GM18868 (cell line): ENCODE results near the gene SULT1C3.

Experiments
- ATAC-seq: cut with Tn5 transposase; IDR thresholded peaks from one replicate; pipeline ENCODE4 v1.9.1; 2021; ENCODE audit warnings: mild to moderate bottlenecking, moderate library complexity; ENCODE audit not compliant: unreplicated experiment

SULT1C3 gene

GRCh38 chr2:108239786-108240185 is at the start of gene SULT1C3:
Gene SULT1C3, plus strand, starts transcription at chr2:108239968. Its CDS starts 7,227 bp downstream, at chr2:108247195.
- no peak for ATAC-seq

- ATAC-seq, result no peak
These were observed 46.5 kb upstream of the SULT1C3 start for GRCh38 chr2:108193251-108193650.

DNA sequence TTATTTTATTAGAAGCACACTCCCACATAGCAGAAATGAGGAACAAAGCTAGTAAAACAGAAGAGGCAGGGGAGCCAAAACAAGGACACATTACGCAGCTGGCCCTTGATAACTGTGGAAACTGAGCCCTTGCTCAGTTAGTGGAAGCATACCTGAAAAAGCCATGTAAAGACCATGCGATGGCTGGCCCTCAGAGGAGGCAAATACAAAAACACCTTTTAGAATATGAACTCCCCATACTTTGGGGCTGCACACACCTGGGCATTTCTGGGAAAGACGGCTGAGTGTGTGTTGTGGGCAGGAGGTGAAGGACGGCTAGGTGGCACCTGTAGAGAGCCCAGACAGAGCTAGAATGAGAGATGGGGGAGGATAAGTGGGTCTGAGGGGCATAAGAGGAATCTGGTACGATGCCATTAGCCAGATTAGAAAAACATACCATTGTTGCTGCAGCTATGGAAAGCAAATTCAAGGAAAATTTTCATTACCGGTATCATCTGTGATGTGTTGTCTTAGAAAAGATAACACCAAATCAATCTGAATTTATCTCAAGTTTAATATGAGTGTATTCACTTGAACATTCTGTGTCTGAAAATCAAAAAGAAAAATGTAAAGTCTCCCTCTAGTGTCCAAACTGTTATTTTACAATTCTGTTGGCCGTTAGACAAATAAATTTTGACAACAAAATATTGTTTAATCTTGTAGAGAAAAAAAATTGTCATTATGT is 45.2 kb upstream of the SULT1C3 start:
- ATAC-seq, result no peak

DNA sequence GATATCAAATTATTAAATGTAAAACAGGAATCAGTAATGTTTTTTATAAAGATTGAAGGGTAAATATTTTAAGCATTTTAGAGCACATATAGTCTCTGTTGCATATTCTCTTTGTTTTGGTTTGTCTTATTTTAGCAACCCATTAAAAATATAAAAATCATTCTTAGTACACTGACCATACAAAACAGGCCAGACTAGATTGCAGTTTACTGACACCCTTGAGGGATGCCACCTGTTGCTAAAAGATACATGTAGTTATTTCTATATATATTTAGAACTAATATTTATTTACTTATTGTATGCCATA is 44.7 kb upstream of the SULT1C3 start:
- ATAC-seq, result no peak

DNA sequence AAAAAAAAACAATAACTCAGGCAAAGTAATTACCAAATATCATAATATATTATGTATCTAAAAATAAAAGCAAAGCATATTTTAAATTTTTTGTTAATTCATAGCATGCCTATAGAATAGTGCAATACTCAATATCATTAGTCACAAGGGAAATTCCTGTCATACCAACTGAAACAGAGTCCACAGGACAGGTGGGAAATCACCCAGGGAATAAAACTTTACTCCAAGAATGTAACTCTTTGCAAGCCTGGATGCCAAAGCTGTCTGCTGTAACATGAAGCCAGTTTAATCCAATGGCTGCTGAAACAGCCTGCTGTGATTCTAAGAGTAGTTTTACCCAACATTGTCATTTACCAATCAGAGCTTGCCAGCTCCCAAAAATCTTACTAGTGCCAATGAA is 40.0 kb upstream of the SULT1C3 start:
- ATAC-seq, result no peak

GRCh38 chr2:108200569-108200968 is 39.2 kb upstream of the SULT1C3 start:
- no peak for ATAC-seq

- ATAC-seq, result no peak
These were observed 27.1 kb upstream of the SULT1C3 start for GRCh38 chr2:108212671-108213070.

GRCh38 chr2:108215794-108216211 is 24.0 kb upstream of the SULT1C3 start:
- no peak for ATAC-seq

- no peak for ATAC-seq
These were observed 22.6 kb upstream of the SULT1C3 start for GRCh38 chr2:108217211-108217610.

DNA sequence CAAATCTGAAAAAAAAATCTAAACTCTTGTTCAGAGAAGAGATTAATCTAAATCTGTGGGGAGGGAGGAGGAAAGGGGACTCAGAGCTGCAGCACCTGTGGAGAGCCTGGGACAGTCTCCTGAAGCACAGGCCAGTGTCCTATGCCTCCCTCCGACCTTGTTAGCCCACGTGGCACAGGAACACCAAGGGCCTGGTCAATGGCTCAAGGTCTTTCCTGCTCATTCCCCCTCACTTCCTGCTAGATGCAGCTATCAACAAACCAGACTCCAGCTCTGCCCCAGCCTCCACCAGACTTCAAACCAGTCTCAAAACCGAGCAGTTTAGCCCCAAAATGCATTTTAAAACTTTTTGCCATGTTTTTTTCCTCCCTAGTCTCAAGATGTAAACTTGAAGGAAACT is 20.1 kb upstream of the SULT1C3 start:
- no peak for ATAC-seq

DNA sequence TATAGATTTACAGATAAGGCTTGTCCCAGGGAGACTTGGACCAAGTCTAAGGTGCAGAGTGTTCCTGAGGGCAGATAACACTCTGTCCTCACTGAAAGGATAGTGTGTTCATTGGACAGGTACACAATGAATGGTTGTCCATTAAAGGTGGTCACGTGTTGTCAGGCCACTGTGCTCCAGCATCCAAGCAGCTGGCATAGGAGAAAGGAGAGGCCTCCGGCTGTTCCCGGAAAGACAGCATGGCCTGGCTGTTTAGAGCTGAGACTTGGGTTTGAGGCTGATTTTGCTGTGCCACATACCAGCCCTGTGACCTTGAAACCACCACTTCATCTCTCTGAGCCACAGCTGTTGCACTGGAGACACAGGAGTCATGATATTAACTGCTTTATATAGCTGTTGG is 19.6 kb upstream of the SULT1C3 start:
- ATAC-seq, result no peak

DNA sequence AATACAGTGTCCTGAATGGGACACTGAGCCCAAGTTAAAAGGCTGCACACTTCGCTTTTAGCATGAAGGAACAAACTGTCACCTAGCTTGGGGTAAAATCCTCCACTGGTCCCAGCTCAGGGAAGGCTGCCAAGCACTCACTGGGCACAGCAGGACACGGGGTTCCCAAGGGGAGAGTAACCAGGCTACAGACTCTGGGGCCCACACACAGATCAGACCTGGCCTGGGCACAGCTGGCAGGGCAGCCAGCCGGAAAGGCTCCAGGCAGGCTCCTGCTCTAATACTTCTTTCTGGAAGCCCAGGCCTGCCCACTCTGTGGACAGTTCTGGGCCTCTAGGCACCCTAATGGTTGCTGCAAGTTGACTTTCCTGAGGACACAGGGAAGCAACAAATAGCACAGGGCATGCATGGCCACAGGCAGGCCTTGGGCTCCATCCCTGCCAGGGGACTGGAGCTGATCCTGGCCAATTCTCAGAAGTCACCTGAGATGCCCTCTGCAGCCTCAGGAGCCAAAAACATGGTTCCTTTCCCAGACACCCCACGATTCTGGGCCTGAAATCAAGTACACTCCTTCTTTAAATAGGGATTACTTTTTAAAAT is 18.7 kb upstream of the SULT1C3 start:
- no peak for ATAC-seq

- ATAC-seq, result no peak
These were observed 17.5 kb upstream of the SULT1C3 start for GRCh38 chr2:108222261-108222660.

DNA sequence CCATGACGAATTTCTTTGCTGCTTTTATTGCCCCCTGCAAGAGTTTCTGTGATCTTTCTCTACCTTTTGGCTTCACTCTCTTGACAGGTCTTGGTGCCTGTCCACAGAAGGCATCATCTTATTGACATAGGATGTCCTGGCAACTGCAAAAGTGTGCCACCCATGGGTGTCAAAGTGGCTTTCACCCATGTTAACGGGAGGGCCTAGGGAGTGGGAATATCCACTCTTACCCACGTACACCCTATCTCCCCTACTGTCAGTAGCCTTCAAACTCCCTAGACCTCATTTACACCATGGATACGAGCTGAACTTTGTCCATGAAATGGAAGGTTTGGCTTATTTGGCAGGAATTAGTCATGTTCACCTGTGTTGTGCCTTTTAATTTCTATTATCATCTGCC is 16.2 kb upstream of the SULT1C3 start:
- ATAC-seq, result no peak

DNA sequence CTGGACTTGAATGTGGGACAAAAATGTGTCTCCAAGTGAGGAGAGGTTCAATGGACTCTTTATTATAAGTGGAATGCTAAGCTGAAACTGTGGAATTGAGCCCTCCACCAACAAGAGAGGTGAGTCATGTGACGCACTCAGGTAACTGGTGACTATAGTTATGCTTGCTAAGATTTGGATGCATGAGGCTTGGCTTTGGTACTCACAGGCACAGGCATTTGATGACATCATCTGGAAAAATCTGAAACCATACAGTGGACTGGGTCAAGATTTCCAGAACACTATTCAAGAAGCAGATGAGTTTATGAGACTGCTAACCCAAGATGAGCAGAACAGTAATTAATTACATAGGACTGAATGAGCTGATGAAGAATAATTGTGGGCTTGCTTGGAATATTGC is 15.7 kb upstream of the SULT1C3 start:
- no peak for ATAC-seq

GRCh38 chr2:108226564-108226963 is 13.2 kb upstream of the SULT1C3 start:
- ATAC-seq, result no peak

GRCh38 chr2:108228006-108228405 is 11.8 kb upstream of the SULT1C3 start:
- no peak for ATAC-seq

GRCh38 chr2:108228537-108228936 is 11.2 kb upstream of the SULT1C3 start:
- ATAC-seq, result no peak

DNA sequence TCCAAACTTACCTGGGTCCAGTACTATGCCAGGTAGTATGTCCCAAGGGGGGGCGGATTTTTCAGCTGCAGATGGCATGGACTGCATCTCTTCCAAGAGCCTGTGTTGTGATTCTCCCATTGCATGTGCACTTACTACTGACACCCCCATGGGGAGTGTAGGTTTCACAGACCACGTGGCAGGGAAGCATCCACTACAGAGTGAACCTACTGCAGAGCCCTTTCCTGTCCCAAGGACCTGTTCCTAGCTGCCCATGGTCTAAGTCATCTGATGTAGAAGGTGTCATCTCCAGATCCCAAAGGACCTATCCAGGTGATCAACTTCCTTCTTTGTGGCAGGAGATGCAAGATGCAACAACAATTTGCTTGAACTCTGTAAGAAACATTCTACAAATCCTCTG is 9.9 kb upstream of the SULT1C3 start:
- ATAC-seq, result no peak

GRCh38 chr2:108235577-108235976 is 4.2 kb upstream of the SULT1C3 start:
- no peak for ATAC-seq

GRCh38 chr2:108236676-108237335 is 3.0 kb upstream of the SULT1C3 start:
- no peak for ATAC-seq

- no peak for ATAC-seq
These were observed 1.2 kb downstream of the SULT1C3 start for GRCh38 chr2:108240966-108241365.
